GM18868 (cell line): Measurements from ENCODE around the gene SLC28A1.
"Not testable (repeated sequence)": the region's sequence is repeated elsewhere in the genome, so short reads cannot be mapped to it uniquely, and the experiment has no call there.

ENCODE experiments used
- ATAC-seq: cut with Tn5 transposase; IDR thresholded peaks from one replicate; pipeline ENCODE4 v1.9.1; 2021; ENCODE audit warnings: mild to moderate bottlenecking, moderate library complexity; ENCODE audit not compliant: unreplicated experiment

Gene SLC28A1

DNA sequence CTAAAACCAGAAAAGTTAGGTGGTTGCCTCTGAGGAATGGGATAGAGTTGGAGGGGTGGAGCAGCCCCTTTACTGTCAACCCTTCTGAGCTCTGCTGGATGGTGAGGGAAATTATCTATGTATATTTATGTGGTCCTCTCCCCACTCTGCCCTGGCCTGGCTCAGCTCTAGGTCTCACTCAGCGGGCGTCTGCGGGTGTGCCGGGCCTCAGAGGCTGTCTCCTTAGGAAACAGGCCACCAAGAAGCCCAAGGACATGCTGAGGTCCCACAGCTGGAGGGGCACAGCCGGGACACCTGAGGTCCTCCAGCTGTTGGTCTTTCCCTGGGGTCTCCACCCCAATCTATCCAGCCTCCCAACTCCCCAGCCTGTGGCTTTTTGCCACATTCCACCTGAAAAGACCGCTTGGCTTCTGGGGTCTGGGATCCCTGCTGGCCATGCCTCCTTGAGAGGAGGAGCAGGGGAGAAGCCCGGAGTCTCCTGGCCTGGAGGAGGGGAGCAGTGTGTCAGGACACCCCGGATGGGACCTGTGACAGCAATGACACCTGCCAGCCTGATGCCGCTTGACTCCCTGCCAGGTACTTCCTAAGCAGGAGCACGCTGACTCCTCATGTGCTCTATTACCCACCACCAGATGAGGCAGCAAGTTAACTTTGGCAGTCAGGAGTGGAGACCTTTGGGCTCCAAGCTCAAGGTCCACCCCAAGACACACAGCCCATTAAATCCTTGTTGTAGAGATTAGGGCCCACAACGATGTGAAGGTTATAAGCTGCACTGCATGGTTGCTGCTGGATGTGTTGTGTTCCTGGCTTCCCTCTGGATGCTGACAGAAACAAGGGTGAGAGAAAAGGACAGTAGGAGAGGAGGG is at the start of gene SLC28A1:
TSS of gene SLC28A1 (plus strand) at position 747 of the 866 bp plus-strand sequence. CDS start 3,099 bp downstream, outside the sequence.
- ATAC-seq = no peak

- ATAC-seq = no peak
Observed at GRCh38 chr15:84834969-84835368, 49.5 kb upstream of the SLC28A1 start.

- ATAC-seq = no peak
Observed at GRCh38 chr15:84835661-84836337, 48.7 kb upstream of the SLC28A1 start.

- ATAC-seq = no peak
Observed at GRCh38 chr15:84836844-84837243, 47.6 kb upstream of the SLC28A1 start.

GRCh38 chr15:84839714-84840113 is 44.7 kb upstream of the SLC28A1 start:
- no peak for ATAC-seq

DNA sequence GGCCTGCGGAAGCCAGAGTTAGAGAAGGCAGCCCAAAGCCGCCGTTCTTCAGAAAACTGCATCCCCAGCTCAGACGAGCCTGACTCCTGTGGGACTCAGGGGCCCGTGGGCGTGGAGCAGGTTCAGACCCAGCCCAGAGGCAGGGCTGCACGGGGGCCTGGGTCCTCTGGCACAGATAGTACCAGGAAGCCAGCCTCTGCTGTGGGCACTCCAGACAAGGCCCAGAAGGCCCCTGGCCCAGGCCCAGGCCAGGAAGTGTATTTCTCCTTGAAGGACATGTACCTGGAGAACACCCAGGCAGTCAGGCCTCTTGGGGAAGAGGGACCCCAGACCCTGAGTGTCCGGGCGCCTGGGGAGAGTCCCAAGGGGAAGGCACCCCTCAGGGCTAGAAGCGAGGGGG is 44.2 kb upstream of the SLC28A1 start:
- ATAC-seq = no peak

GRCh38 chr15:84840741-84841429 is 43.6 kb upstream of the SLC28A1 start:
- ATAC-seq = no peak

GRCh38 chr15:84842781-84843180 is 41.7 kb upstream of the SLC28A1 start:
- ATAC-seq = no peak

DNA sequence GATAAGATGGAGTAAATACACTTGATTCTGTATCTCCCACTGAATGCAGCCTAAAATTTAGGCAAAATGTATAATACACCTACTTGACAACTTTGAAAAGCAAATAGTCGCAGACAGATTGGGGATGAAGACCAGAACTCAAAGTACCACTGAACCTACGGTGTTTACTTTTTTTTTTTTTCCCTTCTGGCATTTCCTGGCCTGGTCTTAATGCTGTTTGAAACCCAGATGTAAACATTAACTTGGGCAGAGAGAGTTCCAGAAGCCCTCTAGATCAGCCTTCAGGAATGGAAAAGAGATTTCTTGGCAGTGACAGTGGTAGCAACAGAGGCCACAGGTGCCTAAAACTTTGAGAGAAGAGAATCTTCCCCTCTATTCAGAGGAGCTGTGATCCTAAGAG is 39.5 kb upstream of the SLC28A1 start:
- ATAC-seq = no peak

GRCh38 chr15:84845631-84846030 is 38.8 kb upstream of the SLC28A1 start:
- ATAC-seq = not testable (repeated sequence)

DNA sequence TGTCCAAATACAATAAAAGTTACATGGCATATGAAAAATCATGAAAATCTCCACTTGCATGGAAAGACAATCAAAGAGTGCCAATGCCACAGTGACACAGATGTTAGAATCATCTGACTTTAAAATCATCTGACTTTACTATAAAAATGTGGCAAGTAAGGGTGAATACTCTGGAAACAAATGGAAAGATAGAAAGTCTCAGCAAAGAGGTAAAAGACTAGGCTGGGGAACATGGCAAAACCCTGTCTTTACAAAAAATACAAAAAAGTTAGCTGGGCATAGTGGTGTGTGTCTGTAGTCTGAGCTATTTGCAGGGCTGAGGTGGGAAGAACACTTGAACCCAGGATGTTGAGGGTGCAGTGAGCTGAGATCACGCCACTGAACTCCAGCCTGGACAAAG is 38.2 kb upstream of the SLC28A1 start:
- ATAC-seq = no peak

- ATAC-seq = no peak
Observed at GRCh38 chr15:84847382-84847781, 37.1 kb upstream of the SLC28A1 start.

DNA sequence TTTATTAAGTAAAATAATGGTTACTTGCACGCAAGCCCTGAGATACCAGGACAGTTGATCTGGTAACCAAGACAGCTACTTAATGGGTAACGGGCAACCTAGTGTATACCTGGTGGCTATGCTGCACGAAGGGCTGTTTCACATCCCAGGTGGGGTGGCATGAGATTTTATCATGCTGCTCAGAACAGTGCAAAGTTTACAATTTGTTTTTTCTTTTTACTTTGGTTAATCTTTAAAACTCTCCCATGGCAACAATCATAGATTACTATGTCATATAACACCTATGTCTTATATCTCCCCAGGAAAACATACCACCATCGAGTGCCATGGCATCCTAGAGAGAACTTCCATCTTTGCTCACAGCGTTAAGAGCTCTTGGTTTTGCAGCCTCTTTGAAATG is 32.2 kb upstream of the SLC28A1 start:
- no peak for ATAC-seq

DNA sequence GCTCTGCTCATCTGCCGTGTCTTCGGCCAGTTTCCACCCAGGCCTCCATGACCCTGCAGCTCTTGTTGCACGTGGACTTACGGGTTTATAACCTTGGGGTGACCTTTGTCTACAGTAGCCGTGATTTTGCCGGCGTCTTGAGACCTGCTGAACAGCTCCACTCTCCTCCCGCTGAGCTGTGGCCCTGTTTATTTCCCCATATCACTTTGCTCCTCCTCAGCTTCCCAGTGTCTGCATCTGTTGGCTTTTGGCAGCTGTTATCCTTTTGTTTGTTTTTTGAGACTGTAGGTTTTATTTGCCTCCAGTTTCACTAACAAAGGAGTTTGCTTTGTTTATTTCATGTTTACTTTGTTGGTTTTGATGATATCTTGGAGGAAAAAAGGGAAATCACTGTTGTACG is 29.3 kb upstream of the SLC28A1 start:
- no peak for ATAC-seq

DNA sequence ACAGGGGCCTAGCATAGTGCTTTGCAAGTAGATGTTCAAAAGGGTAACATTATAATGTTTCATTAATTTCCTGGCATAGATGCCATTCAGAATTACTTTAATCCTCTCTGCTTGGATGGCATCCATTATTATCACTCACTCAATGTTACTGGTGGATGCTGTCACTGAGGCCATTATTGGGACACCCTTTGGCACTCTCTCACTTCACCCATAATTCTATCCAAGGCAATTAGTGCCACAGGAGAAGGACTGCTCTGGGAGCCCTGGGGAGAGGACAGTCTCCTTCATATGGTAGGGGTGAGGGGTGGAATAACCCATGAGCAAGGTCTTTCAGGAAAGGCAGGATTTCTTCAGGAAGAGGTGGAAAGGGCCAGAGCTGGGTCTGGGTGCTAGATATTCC is 28.7 kb upstream of the SLC28A1 start:
- no peak for ATAC-seq

GRCh38 chr15:84856731-84857417 is 27.6 kb upstream of the SLC28A1 start:
- ATAC-seq = no peak

GRCh38 chr15:84857418-84858004 is 27.0 kb upstream of the SLC28A1 start:
- no peak for ATAC-seq

GRCh38 chr15:84858231-84858630 is 26.2 kb upstream of the SLC28A1 start:
- ATAC-seq = no peak

DNA sequence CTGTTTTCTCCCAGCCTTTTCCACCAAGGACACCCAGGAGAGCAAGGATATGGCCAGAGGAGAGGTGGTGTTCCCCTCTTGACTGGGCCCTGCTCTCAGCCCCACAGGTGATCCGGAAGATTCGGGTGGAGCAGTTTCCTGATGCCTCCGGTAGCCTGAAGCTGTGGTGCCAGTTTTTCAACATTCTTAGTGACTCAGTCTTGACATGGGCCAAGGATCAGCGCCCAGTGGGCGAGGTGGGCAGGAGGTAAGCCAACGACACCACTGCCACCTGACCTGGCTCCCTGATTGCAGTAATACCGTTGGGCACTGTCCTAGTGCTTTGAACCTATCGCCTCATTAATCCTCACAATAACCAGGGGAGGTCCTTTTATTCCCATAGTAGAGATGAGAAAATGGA is 25.3 kb upstream of the SLC28A1 start:
- no peak for ATAC-seq

DNA sequence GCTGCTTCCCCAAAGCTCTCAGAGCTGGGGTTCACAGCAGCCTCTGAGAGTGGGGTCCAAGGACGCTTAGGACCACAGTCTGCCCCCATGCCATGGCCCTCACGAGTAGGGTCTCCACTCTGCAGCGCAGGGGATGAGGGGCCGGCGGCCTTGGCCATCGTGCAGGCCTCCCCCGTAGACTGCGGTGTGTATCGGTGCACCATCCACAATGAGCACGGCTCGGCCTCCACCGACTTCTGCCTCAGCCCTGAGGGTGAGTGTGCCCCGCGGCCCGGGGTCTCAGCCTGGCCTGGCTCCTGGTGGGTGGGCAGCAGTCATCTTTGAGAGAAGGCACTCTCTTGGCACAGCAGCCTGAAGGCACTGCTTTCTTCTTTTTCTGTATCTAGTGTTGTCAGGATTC is 24.8 kb upstream of the SLC28A1 start:
- ATAC-seq = no peak

GRCh38 chr15:84861781-84862180 is 22.7 kb upstream of the SLC28A1 start:
- no peak for ATAC-seq
